Embryonic facial prominence (tissue), 1 donor: ENCODE results near the gene MAPKBP1.

Source experiments
- DNase-seq: peaks from one replicate; pipeline ENCODE4 v3.0.0-alpha.2; 2016; ENCODE audit errors: extremely low spot score

Gene MAPKBP1

DNA sequence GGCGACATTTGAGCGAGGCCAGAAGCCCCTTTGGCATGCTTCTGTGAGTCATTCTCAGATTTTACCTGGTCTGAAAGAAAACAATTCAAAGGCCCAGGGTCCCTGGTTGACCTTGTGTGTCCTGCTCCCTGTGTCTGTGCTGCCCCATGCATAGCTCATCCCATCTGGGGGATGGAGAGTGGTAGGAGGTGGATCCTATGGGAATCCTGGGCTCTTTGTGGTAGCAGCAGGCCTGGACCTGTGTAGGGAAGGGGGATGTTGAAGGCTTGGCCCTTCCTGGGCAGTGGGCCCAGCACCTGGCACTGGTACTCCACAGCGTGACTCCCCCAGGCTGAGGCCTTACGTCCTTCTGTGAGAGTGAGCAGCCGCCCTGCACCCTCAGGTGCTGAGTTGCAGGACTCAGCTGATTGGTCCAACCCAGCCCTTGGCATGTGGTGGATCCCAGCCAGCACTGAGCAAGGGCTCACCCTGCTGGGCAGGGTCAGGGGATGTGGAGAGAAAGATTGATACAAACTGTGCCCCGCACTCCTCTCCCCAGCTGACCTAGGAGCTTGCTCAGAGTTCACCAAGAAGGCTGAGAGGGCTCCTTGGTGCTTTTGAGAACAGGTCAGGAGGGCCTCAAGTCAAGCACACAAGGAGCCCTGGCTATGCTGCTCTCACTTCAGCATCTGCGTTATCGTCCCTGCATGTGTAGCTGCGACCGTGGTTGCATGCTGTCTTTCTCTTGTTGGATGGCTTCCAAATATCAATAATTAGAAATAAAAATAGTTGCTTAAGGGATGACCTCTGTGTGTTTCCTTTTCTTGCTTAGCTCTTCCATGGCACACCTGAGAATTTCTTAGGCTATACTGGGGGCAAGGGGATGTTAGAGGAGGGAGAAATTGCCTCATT lies 32.3 kb downstream of the MAPKBP1 start:
- no peak for DNase-seq

DNA sequence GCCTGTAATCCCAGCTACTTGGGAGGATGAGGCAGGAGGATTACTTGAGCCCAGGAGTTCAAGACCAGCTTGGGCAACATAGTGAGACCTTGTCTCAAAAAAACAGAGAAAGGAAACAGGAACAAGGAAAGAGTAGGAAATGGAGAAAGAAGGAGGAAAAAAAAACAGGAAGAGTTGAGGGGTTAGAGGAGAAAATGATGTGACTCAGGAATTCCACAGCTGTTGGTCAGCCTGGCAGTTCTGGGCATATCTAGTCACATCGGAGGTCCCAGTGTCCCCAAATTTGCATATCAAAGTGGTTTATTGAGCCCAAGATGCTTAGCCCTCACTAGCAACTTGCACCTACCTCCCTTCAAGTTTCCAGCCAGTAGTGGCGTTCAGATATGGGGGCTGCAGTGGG lies 34.8 kb downstream of the MAPKBP1 start:
- no peak for DNase-seq

DNA sequence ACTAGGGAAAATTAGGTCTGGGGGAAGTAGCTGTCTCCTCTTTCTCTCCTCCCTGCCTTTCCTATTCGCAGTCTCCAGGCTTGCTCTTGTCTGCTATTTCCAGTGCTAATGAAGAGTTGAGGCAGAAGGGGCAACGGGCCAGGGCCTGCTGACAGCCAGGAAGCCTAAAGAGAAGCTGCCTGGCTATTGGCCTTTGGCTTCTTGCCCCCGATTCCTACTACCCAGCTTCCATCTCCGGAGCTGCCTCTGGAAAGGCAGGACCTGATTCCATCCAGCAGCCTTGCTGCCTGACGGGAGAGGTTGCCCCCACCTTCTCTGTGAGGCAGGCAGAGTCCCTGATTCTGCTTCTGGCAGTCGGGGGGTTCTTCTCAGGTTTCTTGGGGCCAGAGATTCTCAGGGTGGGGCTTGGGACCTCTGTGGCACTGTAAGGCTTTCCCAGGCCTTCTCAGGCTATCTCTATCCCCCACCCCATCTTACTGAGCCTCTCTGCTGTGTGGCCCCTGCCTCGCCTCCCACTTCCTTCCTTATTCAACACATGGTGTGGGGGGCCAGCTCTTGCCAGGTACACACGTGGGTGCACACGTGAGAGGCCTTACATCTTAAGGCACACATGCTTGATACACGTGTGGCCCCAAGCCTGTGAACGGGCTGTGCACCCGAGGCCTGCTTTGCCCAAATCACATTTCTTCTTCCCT lies 35.4 kb downstream of the MAPKBP1 start:
- no peak for DNase-seq

DNA sequence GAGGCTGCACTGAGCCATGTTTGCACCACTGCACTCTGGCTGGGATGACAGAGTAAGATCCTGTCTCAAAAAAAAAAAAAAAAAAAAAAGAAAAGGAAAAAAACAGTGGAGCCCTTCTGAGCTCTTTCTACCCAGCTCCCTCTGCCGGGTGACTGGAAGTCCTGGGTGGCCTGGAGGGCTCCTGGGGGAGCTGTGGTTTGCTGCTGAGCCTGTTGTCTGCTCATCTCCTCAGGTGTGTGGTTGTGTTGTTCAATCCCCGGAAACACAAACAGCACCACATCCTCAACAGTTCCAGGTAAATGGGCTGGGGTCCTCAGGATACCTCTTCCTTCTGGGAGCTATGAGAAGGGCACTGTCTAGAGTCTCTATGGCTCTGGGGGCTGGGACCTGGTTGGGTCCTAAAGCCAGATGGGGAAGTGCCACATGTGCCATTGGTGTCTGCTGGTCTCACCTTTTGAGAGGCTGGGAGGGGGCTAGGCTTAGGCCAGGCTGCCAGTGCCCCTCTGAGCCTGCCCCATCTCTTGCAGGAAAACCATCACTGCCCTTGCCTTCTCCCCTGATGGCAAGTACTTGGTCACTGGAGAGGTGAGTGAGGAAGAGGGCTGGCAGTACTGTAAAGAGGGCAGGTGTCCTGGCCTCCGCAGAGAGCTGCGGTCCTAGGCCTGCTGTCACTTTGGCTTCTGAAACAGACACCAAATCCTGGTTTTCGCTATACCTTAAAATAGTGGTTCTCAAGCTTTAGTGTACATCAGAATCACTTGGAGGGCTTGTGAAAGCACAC lies 36.6 kb downstream of the MAPKBP1 start:
- DNase-seq = no peak

DNA sequence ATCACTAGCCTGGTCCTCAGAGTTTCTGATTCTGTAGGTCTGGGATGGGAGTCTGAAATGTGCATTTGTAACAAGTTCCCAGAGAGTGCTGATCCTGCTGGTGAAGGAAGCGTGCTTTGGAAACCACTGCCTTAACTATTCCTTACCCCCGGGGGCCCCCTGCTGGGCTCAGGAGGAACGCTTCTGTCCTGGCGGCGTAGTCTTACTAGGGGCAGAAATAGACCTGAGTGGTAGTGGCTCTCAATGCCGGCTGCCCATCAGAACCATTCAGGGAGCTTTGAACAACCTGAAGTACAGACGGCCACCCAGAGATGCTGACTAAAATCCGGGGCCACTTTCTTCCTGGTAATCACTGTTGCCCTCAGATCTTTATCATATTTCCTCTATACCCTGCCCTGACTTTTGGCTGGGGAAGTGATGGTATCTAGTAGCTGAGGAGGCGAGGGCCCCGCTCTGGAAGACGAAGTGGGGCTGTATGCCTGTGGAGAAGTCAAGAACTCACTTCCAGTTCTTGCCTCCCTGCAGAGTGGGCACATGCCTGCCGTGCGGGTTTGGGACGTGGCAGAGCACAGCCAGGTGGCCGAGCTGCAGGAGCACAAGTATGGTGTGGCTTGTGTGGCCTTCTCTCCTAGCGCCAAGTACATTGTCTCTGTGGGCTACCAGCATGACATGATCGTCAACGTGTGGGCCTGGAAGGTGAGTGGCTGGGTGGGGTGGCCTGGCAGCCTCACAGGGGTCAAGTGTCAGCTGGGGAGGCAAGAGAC lies 37.3 kb downstream of the MAPKBP1 start:
- DNase-seq = peak; percentile 82

DNA sequence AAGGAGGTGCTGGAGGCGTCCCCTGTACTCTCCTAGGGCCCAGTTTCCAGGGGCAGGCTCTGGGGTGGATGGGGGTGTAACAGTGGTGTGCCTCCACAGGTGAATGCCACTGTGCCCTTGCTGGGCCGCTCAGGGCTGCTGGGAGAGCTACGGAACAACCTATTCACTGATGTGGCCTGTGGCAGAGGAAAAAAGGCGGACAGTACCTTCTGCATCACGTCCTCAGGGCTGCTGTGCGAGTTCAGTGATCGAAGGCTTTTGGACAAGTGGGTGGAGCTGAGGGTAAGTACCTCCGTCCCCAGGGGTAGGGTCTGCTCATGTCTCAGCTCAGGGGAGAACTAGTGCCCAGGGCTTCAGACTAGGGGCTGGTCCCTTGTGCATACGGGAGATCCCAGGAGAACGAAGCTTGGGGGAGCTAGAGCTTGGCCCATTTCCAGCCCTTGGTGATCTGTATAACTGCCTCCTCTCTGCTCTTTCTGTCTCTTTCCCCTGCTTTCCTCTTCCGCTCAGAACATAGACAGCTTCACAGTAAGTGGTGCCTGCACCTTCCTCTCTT lies 38.6 kb downstream of the MAPKBP1 start:
- no peak for DNase-seq

DNA sequence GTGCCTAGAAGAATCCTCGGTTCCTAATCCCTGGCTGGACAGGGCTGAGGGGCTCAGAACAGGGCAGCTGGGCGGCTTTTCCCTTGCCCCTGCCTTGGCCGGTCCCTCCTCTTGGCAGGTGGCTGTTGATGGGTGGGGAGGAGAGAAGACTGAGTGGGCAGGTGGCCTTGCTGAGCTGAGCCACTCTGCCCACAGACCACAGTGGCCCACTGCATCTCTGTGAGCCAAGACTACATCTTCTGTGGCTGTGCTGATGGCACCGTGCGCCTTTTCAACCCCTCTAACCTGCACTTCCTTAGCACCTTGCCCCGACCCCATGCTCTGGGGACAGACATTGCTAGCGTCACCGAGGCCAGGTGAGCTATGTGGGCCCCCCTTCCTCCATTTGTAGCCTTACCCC lies 39.1 kb downstream of the MAPKBP1 start:
- DNase-seq = no peak

DNA sequence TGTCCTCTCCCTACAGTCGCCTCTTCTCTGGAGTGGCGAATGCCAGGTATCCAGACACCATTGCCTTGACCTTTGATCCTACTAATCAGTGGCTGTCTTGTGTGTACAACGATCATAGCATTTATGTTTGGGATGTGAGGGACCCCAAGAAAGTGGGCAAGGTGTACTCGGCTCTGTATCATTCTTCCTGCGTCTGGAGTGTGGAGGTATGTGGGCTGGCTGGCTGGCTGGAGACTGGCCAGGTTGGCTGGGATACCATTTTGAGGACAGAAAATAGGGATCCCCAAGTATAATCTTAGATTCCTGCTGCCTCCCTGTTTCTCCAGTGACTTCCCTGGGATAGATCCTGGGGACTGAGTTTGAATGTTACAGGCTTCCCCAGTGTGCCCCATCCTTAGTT lies 40.2 kb downstream of the MAPKBP1 start:
- DNase-seq = no peak

DNA sequence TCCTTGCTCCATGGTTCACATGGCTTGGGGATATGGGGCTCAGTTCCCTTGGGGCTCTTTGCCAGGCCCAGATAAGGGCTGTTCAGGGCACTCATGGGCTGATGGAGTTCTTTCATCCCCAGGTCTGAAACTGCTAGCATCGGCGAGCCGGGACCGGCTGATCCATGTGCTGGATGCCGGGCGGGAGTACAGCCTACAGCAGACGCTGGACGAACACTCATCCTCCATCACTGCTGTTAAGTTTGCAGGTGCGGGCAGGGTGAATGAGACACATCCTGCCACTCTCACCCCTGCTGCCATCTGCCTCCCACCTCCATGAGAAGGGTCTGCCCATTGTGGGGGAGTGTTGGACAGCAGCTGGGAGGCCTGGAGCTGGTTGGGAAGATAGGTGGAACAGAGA lies 42.5 kb downstream of the MAPKBP1 start:
- DNase-seq = no peak

DNA sequence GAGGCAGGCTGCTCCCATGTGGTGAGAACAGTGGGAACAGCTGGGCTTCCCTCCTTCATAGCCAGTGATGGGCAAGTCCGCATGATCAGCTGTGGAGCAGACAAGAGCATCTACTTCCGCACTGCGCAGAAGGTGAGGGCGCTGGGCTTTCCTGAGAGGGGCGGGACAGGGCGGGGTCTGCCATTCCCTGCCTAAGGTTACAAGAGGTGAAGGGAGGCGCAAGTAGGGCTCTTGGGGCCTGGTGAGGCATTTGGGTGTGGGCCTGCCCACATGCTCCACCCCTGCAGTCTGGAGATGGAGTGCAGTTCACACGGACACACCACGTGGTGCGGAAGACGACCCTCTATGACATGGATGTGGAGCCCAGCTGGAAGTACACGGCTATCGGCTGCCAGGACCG lies 43.0 kb downstream of the MAPKBP1 start:
- no peak for DNase-seq

DNA sequence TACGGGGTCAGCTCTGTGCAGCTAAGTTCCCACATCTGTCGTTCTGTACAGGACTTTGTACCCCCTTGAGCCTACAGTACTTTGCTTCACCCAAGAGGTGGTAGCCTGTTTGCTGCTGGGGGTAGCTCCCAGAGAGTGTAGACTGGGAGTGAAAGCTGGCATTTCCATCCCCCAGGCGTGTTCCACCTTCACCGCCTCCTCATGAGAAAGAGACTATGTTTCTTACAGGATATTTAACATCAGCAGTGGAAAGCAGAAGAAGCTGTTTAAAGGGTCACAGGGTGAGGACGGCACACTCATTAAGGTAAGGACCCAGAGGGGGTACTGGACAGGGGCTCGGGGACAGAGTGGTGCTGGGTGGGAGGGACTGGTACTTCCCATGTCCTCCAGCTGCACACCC lies 43.5 kb downstream of the MAPKBP1 start:
- DNase-seq = no peak

DNA sequence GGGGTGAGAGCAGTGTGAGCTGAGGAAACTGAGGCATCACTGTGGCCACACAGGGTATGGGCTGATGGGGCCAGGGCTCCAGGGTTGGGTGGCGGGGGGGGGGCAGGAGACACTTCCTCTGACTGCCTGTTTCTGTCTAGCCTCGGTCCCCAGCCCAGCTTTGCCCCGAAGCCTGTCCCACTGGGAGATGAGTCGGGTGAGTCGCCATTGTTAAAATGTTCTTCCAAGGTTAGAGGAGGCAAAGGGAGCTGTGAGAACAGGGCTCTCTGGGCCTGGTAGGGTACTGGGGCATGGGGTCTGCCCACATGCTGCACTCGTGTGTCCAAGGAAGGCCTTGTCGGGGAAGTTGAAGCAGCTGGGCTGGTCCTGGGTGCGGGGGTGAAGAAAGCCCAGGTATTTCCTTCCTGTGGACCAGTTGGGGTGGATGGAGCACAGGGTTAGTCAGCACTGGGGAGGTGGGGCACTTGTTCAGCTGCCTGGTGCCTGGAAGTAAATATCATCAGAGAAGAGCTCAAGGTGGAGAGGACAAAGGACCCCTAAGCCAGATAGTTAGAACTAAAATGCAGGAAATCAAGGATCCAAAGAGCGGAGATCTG lies 45.3 kb downstream of the MAPKBP1 start:
- no peak for DNase-seq

DNA sequence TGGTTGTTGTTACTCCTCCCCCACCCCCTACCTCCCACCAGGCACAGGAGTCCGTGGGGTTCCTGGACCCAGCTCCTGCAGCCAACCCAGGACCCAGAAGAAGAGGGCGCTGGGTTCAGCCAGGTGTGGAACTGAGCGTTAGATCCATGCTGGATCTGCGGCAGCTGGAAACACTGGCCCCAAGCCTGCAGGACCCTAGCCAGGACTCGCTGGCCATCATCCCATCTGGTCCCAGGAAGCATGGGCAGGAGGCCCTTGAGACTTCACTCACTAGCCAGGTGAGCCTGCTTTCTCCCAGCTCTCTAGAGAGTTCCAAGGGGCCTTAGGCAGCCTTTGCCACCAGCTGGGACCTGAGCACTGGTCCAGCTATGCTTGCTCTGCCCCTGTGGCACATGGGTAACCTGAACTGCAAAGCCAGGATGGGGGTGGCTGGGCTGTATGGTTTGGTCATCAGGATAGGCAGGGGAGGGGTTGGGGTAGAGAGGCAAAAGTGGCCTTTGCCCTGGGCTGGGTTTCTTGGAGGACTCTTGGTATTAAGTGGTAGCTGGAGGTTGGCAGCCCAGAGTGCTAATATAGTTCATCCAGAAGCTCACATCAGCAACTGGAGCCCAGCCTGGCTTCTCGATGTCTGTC lies 46.6 kb downstream of the MAPKBP1 start:
- no peak for DNase-seq

DNA sequence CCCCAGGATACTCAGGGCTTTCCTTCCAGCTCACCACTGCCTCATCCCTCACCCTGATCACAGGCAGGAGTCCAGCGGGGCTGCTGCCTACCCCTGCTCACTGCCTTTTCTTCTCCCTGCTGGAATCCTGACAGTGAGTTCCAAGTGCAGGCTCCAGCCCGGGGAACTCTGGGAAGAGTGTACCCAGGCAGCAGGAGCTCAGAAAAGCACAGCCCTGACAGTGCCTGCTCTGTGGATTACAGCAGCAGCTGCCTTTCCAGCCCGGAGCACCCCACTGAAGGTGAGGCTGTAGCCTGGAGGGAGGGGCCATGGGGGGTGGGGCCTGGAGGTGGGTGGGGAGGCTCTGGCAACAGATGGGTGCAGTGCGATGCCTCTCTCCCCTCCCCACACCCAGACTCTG lies 47.5 kb downstream of the MAPKBP1 start:
- no peak for DNase-seq

DNA sequence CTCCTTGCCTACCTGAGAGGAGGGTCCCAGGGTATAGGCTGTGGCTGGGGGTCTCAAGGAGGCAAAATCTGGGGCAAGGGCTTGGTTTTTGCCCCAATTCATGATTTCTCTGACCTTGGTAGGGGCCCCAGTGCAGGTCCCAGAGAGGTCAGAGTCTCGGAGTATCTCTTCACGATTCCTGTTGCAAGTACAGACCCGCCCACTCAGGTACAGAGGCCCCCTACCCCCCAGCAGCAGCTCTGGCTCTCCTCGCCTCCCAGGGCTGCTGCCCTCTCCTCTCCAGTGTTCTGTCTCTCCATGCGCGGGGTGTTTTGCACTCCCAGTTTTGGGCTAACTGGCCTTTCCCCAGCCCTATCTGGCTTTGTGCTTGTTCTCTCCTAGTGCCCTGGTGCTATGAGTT lies 48.2 kb downstream of the MAPKBP1 start:
- no peak for DNase-seq

DNA sequence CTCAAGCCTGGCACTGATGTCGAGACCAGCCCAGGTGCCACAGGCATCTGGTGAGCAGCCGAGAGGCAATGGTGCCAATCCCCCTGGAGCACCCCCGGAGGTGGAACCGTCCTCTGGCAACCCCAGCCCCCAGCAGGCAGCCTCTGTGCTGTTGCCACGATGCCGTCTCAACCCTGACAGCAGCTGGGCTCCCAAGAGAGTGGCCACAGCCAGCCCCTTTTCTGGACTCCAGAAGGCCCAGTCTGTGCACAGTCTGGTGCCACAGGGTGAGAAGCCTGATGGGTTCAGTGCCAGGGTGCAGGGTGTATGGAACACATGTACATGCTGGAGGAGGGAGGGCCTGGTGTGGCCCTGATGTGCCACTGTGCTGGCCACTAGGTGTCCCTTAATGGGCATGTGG lies 48.7 kb downstream of the MAPKBP1 start:
- DNase-seq = no peak

DNA sequence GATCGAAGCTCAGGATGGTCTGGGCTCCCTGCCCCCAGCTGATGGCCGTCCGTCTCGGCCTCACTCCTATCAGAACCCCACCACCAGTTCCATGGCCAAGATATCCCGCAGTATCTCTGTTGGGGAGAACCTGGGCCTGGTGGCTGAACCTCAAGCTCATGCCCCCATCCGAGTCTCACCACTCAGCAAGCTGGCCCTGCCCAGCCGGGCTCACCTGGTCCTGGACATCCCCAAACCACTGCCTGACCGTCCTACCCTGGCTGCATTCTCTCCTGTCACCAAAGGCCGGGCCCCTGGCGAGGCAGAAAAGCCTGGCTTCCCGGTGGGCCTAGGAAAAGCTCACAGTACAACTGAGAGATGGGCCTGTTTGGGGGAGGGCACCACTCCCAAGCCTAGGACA lies 49.2 kb downstream of the MAPKBP1 start:
- no peak for DNase-seq

DNA sequence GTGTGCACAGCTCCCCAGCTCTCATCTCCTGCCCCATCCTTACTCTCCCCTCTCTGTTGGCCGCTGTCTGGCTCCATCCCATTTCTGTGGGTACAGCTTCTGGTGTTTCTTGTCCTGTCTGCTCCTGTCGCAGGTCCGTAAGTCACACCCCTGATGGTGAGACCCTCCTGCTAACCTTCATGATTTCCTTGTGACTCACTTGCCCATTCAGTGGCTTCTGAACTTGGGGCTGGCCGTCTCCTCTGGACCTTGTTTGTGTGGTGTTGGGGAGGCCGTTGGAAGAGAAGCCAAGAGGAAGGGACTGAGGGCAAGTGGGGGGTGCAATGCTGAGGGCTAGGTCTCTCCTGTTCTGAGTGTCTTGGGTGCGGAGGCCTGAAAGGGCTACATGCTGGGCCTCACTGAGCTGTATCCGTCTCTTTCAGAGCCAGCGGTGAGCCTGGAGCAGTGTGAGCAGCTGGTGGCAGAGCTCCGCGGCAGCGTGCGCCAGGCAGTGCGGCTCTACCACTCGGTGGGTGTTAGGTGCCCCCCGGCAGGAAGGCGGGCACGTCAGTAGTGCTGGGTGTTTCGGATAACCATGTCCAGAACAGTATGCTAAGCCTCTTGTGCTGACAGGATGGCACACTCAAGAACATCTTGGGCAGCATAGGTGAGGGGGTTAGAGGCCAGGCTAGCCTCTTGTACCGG lies 49.9 kb downstream of the MAPKBP1 start:
- DNase-seq = no peak

DNA sequence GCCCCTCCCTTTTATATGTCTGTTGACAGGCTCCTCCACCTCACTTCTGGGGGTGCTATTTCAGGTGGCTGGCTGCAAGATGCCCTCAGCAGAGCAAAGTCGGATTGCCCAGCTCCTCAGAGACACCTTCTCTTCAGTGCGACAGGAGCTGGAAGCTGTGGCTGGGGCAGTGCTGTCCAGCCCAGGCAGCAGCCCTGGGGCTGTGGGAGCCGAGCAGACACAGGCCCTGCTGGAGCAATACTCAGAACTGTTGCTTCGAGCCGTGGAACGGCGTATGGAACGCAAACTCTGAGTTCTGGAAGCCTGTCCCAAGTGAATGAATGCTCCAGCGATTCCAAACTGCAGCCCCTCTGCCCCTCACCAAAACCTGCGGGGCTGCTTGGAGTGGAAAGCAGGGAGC lies 50.9 kb downstream of the MAPKBP1 start:
- DNase-seq = no peak
